HG02943 (cell line): ENCODE data around the gene MAP3K10.
"Not testable (repeated sequence)": the region's sequence is repeated elsewhere in the genome, so short reads cannot be mapped to it uniquely, and the experiment has no call there.

ENCODE experiments used
- ATAC-seq: cut with Tn5 transposase; IDR thresholded peaks from one replicate; pipeline ENCODE4 v1.9.1; 2021; ENCODE audit warnings: mild to moderate bottlenecking, low read depth, moderate library complexity; ENCODE audit not compliant: unreplicated experiment

MAP3K10 gene

GRCh38 chr19:40216013-40216776 lies 25.0 kb downstream of the MAP3K10 start:
- no peak for ATAC-seq

DNA sequence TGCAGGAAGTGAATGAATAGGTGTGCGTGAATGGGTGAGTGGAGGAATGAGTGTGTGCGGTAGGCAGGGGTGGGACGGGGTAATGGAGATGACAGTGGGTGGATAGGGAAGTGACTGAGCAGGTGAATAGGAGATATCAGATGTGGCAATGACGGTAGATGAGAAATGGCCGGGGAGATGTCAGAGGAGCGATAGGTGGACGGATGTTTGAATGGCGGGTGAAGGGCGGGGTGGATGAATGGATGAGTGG lies 25.5 kb downstream of the MAP3K10 start:
- no peak for ATAC-seq

DNA sequence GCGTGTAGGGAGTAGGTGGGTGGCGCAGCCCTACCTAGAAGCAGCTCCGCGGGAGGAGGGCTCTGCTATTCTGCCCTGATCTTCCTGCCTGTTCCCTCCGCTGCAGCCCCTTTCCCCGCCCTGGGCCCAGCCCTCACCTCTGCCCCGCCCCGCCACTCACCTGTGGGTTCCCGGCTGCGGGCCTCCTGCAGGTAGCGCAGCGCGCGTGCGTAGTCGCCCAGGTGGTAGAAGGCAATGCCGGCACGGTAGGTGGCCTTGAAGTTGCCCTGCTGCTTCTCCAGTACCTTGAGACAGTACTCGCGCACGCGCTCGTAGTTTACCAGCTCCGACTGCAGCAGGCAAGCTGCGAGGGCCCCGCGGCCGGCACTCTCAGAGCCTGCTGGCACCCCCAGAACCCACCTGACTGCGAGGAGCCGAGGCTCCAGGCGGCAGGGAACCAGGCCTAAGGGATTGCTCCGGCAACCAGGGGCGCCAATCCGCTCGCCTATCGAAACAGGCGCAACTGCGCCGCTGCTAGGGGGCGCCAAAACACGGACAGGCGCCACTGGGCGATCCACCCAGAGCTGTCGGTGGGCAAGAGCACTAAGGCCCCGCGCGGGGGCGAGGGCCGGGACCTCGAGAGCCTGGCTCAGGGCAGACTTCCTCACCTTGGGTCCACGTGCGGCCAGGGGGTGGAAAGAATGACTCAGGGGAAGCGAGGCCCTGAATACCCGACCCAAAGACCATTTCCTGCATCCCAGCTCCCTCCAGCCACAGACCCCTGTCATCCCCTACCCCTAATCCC lies 26.0 kb downstream of the MAP3K10 start:
- no peak for ATAC-seq

GRCh38 chr19:40217934-40218890 lies 27.0 kb downstream of the MAP3K10 start, which contains the start of gene TTC9B:
TSS of gene TTC9B (minus strand) at chr19:40218384. CDS start at chr19:40218381, 3 bp downstream.
- no peak for ATAC-seq

- ATAC-seq: not testable (repeated sequence)
These were observed 27.8 kb downstream of the MAP3K10 start for GRCh38 chr19:40219029-40219428.

GRCh38 chr19:40219721-40220276 lies 28.6 kb downstream of the MAP3K10 start:
- ATAC-seq: no peak

GRCh38 chr19:40220674-40221073 lies 29.4 kb downstream of the MAP3K10 start:
- no peak for ATAC-seq

DNA sequence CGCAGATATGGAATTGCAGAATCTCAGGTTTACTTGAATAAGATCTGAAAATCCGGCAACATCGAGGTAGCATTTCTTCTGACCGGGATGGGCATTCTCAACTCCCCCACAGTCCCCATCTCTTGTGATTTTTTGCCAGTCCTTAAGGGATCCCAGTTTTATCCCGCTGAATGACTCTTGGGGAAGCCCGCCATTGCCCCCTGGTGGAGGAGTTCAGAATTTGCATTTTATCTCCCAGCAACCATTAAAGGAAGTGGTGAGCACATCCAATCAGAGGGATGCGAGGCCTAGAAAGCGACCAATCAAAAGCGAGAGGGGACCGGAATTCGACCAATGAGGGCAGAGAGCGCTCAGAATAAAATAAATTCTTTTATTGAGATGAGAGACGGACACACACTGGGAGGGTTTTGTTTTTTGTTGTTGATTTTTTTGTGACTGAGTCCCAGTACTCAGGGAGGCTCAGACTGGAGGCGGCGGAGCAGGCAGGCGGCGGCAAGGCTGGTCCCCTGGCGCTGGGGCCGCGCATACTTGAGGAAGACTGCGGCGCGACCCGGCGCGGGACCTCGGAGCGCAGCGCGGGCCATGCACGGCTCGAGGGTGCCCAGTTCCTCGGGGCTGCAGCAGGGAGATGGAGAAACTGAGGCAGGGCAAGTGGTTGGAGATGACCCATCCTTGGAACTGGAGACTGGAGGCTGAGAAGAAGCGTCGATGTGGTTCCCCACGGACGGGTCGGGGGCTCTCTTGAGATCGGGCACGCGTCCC lies 30.8 kb downstream of the MAP3K10 start:
- ATAC-seq: no peak

DNA sequence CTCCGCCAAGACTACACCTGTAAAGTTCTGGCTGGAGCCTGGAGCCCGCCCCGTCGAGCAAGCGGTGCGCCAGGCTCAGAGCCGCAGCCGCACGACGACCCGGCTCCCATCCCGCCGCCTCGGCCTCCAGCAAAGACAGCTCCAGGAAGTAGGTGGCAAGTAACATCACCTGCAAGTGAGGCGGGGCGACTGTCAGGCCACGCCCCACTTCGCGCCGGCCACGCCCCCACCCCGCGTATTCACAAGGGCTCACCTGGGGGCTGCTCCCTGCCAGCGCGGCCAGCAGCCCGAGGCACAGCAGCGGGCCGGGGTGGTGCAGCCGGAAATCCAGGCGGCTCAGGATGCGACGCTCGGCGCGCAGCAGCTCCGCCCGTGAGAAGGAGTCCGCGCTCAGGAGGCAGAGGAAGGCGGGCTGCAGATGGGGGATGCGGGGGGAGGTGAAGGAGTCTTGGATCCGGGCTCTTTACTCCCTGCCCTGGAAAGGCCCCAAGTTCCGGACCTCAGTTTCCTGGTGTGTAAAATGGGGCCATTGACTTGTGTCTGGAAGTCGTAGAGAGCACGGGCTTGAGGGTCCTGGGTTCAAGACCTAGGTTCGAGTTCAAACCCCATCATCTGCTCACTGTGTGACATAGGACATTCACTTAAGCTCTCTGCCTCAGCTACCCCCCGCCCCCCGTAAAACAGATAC lies 32.1 kb downstream of the MAP3K10 start:
- ATAC-seq: no peak

GRCh38 chr19:40224342-40225150 lies 33.3 kb downstream of the MAP3K10 start:
- no peak for ATAC-seq

DNA sequence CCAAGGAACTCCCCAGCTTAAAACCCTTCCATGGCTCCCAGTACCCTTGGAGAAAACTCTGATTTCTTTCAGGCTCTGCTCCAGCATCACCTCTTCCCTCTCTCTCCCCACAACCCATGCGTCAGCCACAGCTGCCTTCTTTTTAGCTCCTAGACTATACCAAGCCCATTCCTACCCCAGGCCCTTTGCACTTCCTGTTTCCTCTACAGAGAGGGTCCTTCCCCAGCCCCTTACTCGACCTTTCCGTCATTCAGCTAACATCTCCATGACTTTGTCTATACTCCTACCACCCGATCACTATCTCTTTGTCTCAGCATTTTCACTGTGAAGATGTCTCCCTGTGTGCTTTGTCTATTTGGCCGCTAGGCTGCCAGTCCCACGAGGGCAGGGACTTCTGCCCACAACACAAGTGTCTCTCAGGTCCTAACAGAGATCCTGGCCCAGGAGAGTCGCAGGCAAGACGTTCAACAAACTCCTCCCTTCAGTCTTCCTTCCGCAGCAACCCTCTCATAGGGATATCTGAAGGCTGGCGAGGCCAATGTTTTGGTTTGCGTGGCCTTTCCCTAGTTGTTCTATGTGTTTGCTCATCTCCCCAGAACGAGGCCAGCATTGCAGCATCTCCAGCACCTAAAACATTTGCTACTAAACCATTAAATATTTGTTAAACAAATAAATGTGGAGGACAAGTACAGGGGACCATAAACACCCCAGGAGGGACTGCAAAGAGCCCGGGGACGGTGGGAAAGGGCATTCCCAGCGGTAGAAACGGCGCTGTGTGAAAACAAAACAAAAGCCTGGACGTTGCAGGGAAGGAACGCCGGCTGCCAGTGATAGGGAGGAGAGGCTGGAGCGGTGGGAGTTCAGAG lies 34.4 kb downstream of the MAP3K10 start:
- no peak for ATAC-seq

DNA sequence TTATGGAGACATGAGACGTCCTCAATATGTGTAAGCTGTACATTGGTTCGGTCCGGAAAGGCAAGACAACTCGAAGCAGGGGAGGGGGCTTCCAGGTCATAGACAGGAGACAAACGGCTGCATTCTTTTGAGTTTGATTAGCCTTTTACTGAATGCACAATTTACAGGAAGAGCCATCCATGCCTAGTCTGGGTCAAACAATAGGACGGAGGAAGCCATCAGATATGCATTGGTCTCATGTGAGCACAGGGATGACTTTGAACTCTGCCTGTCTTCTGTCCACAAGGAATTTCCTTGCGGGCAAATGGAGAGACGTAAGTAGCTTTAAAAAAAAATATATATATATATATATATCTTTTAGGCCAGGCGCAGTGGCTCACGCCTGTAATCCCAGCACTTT lies 37.1 kb downstream of the MAP3K10 start:
- no peak for ATAC-seq

DNA sequence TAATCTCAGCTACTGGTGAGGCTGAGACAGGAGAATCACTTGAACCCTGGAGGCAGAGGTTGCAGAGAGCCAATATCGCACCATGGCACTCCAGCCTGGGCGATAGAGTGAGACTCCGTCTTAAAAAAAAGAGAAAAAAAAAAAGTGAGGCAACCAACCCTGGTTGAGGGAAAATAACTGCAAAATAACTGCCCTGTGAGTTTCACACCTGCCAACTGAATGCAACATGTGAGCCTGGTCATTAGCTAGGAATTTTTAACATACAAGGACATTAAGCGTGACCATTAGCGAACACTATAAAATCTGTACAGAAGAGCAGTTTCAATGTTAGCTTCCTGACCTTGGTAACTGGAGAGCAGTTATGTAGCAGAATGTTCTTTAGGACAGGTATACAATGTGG lies 37.6 kb downstream of the MAP3K10 start:
- no peak for ATAC-seq

GRCh38 chr19:40229484-40229883 lies 38.3 kb downstream of the MAP3K10 start:
- ATAC-seq: no peak

DNA sequence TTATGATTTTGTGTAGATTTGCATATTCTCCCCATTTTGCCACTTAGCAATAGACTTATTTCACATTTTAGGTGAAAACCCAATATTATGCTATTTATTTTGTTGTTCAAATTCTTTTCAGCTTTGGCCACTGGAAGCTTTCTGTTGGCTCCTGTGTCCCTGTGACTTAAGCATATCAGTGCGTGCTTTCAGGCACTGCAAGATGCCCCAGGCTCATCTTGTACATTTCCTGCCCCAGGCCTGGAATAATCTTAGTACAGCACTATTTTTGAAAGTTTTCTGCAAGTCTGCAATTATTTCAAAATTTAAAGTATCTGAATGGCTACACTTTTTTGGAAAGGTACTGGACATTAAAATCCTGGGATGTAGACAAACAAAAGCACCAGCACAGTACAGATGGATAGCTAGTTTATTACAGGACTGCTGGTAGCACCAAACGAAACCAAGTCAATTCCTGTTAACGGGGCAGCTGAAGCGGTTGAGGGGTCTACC lies 38.7 kb downstream of the MAP3K10 start:
- no peak for ATAC-seq

DNA sequence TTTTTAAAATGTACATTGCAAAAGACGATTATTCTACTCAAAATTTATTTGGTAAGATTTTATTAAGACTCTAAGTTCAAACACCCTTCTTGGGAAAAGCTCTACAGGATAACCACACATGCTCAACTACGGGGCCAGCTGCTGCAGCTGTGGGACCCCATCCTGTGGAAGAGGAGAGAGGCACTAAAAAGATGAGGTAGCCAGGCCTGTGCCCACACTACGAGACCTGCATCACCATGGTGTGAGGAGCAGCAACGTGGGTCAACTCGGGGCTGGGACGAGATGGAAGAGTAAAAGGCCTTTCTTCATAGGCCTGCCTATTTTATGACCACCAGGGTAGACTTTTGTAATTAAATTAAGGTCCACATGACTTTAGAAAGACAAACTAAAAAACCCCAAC lies 39.8 kb downstream of the MAP3K10 start:
- ATAC-seq: no peak
